ENCODE results near the gene CD99. TPM values are rescaled to one million over a fixed set of nuclear protein-coding genes. Genes with fewer than 3 reads are reported as not detected.

CD99 gene, protein sequence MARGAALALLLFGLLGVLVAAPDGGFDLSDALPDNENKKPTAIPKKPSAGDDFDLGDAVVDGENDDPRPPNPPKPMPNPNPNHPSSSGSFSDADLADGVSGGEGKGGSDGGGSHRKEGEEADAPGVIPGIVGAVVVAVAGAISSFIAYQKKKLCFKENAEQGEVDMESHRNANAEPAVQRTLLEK
- 338 and 344 TPM in 2 replicates for total RNA-seq

- intact Hi-C loops (cut with micrococcal nuclease): loop anchor here (1.0 to 10.0 kb wide), 9 partner anchors 36 to 1486 kb away; partner anchors contain the start of genes AKAP17A, DHRSX, PRKX and SLC25A6
Observed at GRCh38 chrX:2690856-2691542, at the start of gene CD99. TSS of gene CD99 (plus strand) at chrX:2691295. CDS start at chrX:2691361, 66 bp downstream.

- intact Hi-C loops (cut with micrococcal nuclease): no loop called here
Observed at GRCh38 chrX:2642146-2642545, 48.9 kb upstream of the CD99 start.

DNA sequence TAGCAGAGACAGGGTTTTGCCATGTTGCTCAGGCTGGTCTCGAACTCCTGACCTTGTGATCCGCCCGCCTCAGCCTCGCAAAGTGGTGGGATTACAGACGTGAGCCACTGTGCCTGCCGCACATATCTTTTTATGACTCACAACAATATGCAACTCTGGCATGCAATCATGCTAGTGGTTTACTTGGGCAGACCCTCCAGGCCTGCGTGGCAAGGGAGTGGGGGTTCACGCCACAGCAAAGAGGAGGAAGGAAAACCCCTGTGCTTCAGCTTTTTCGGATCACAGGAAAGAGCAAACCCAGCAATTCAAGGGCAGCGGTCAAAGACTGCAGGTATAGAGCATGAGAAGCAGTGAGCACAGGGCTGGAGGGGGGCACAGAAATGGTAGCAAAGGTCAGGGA lies 48.3 kb upstream of the CD99 start:
- intact Hi-C loops (cut with micrococcal nuclease): no loop called here

DNA sequence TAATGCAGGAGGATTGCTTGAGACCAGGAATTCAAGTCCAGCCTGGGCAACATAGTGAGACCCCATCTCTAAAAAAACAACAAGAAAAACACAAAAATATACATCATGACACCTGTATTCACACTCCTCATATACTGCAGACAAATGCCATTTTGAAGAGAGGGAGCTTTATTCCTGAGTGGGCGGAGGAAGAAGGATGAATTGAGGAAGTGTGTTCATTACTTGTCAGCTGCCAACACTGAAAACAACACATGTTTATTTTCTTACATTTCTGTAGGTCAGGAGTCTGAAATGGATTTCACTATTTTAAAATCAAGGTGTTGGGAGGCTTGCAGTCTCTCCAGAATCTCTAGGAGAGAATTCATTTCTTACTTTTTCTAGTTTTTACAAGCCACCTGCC lies 47.2 kb upstream of the CD99 start:
- intact Hi-C loops (cut with micrococcal nuclease): loop anchor here (1.0 kb wide), 2 partner anchors 168 to 175 kb away; no protein-coding TSS in a partner anchor

DNA sequence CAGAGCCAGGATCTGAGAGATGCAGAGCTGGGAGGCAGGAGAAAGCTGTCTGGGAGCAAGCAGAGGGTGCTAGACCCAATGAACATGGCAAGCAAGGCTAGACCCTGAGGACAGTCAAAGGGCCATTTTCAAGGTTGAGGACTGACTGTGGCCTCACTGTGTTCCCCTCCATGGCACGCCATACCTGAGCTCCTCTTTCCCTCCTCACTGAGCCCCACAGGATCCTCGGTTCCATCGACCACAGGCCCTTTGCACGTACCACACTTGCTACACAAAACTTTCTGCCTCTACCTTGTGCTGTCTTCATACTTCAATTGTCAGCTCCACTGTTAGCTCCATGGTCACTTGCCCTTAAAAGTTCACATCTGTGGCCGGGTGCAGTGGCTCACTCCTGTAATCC lies 45.5 kb upstream of the CD99 start:
- intact Hi-C loops (cut with micrococcal nuclease): no loop called here

GRCh38 chrX:2647627-2648026 lies 43.5 kb upstream of the CD99 start:
- intact Hi-C loops (cut with micrococcal nuclease): no loop called here

DNA sequence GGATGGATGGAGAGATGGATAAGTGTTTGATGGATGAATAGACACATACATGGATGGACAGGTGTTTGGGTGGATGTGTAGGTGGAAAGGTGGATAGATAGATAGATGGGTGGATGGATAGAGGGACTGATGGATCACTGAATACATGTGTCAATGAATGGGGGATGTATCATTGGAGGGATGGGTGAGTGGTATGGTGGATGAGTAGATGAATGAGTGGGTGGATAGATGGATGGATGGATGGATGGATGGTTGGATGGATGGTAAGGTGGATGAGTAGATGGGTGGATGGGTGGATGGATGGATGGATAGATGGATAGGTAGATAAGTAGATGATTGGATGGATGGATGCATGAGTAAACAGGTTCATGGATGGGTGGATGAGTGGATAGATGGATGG lies 41.1 kb upstream of the CD99 start:
- intact Hi-C loops (cut with micrococcal nuclease): no loop called here

DNA sequence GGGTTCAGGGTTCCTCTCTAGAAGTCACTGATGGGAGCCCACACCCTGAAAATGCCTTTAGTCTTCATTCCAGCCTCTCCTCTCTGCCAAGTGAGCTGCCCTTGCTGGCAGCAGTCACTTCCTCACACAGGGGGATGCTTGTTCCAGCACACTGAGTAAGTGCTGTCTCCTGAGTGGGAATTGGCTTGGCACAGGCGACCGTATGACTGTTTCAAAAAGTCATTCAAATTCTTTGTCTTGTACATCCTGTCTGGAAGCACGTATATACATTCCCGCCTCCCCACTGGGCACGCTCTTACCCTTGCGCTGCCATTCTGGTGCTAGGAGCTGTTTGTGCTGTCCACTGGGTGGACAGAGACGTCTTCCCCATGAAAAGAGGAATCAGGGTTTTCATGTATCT lies 40.2 kb upstream of the CD99 start:
- intact Hi-C loops (cut with micrococcal nuclease): no loop called here

DNA sequence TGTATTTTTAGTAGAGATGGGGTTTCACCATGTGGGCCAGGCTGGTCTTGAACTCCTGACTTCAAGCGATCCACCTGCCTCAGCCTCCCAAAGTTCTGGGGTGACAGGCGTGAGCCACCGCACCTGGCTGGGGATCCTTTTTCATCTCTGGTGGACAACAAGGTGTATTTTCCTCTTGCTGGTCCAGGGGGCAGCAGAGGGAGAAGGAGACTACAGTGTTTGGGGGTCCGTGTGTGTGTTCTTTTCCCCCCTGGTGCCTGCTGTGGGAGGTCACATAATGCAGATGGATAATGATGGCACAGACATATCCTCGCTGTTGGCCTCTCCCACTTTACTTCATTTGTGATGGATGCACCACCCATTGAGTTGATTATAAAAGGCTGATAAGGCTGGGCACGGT lies 39.0 kb upstream of the CD99 start:
- intact Hi-C loops (cut with micrococcal nuclease): no loop called here

- intact Hi-C loops (cut with micrococcal nuclease): no loop called here
Observed at GRCh38 chrX:2654436-2655340, 36.4 kb upstream of the CD99 start.

- intact Hi-C loops (cut with micrococcal nuclease): no loop called here
Observed at GRCh38 chrX:2656257-2656836, 34.7 kb upstream of the CD99 start.

DNA sequence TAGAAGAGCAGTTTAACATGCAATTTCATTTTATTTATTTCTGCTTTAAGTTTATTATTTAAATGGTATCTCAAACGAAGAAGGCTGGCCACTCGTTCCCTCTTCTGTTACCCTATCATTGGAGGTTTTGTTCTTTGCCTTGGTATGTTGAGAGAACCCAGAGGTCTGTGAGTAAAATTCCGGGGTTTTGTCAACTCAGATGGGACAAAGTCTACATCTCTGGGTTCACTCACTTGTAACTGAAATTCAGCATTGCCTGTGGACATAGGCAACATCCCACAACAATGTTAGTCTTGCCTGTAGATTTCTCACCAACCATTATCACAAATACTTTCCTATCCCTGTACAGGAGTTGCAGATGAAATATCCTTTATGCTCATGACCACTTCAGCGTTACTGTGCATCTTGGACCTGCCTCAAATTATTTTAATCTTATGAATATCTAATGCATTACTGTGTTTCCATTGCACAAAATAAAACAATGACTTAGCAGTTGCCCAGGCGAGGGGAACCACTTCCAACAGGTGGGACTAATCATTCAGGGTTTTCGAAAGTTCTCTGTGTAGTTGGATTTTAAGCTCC lies 33.5 kb upstream of the CD99 start:
- intact Hi-C loops (cut with micrococcal nuclease): no loop called here

GRCh38 chrX:2658585-2659292 lies 32.4 kb upstream of the CD99 start:
- intact Hi-C loops (cut with micrococcal nuclease): no loop called here

DNA sequence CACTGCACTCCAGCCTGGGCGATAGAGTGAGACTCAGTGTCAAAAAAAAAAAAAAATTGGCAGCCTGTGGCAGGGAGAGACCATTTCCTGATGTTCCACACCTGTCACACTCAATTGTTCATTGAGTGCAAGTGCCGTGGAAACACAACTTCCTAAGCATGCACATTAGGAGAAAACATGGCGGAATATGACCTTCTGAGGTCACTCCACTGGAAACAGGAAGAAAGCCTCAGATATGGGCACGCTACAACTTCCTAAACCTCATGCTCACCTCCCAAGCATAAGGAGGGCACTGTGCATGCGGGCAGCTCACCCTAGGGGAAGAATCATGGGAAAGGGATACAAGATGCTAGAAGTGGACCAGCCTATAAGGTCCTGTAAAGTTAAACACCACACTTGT lies 28.5 kb upstream of the CD99 start:
- intact Hi-C loops (cut with micrococcal nuclease): no loop called here

DNA sequence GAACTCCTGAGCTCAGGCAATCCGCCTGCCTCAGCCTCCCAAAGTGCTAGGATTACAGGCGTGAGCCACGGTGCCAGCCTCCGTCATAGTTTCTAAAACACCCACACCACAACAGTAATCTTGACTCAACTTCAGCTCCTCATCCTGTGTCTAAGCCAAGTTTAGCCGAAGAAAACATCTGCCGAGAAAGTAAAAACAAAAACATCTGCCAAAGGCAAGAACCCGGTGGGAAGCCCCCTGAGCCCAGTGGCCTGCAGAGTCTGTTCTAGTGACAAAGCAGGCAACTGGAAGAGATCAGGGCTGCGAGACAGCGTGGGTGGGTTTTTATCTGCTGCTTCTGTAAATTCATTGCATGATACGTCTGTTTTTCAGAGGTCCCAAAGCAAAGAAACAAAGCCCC lies 26.6 kb upstream of the CD99 start:
- intact Hi-C loops (cut with micrococcal nuclease): no loop called here

DNA sequence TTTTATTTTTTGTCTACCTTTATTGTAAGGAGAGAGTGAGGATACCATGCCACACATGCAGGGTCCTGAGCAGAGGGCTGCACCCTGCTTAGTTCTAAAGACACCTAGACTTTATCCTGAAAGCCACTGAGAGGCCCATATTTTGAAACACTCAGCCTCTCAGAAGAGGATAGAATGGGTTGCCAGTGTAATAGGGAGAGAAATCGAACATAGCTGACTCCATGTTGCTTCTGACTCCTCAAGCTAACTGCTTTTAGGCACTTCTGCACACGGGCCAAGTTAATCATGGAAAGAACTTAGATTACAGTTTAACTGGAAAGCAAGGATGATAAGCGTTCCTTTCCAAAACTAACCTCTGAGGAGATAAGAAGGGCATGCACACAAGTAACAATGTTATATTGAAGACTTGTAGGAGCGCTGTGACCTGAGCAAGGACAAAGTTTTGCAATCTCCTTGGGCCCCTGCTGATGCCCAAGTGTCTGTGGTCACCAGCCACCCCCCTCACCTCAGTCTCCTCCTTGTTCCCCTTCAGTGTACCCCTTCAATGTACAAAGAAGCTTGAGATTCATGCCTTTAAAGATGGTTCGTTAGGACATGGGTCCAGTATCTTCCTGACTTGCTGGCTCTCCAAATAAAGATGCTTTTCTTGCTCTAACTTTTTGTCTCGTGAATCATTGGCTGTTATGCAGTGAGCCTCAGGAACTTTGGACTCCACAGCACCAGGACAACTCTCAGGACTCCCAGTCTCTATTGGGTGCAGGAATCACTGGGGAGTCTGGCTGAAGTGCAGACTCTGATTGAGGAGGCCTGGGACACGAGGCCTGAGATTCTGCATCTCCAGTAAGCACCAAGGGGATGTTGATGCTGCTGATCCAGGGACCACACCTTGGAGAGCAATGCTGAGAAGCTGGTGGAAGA lies 25.4 kb upstream of the CD99 start:
- intact Hi-C loops (cut with micrococcal nuclease): no loop called here

DNA sequence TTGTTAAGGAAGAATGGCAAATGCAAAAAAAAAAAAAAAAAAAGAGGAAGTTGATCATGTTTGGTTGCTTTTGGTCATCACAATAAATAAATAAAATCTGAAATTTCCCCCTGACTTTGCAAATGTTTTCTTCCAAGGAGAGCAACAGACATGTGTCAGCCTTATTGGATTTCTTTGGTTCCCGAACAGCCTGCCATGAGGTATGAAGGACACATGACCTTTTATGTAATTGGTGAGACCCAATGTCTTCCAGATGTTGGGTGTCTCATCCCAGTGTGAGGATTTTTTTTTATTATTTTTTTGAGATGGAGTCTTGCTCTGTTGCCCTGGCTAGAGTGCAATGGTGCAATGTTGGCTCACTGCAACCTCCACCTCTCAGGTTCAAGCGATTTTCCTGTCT lies 24.6 kb upstream of the CD99 start:
- intact Hi-C loops (cut with micrococcal nuclease): no loop called here

DNA sequence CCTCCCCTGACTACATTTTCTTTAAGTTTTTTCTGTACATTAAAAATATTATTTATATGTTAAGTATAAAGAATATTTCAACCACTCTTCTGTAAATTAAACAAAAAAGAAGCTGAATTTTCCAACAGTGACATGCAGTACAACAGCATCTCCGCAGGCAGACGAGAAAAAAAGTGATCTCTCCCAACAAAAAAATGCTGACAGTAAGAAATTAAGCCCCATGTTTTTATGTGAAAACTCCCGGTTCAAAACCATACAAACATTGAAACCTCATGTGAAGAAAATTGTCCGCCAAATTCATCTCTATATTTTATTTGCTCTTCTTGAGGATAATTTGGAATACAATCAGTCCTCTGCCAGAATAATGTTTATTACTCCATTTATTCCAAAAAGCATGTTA lies 20.1 kb upstream of the CD99 start:
- intact Hi-C loops (cut with micrococcal nuclease): no loop called here

DNA sequence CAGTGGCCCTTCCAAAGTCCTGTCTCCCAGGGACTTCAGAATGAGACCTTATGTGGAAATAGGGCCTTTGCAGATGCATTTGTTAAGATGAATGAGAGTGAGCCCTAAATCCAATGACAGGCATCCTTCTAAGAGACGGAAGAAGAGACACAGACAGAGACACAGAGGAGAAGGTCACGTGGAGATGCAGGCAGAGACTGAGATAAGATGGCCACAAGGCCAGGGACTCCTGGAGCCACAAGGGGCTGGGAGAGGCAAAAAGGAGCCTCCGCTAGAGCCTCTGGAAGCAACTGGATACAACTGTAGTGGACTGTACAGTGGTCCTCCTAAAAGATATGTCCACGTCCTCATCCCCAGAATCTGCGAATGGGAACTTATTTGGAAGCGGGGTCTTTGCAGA lies 19.0 kb upstream of the CD99 start:
- intact Hi-C loops (cut with micrococcal nuclease): no loop called here

DNA sequence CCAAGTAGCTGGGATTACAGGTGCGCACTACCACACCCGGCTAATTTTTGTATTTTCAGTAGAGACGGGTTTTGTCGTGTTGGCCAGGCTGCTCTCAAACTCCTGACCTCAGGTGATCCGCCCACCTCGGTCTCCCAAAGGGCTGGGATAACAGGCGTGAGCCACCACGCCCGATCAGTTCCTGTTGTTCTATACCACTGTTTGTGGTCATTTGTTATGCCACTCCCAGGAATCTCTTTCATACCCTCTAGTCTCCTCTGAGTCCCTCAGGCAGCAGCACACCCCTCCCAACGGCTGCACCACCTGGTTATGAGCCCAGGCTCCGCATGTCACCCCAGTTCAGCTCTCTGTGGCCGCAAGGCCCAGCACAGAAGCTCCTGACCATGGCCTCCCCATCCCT lies 17.5 kb upstream of the CD99 start:
- intact Hi-C loops (cut with micrococcal nuclease): no loop called here

Data from T-helper 1 cell treated with Interleukin-12 subunit alpha and Interleukin-12 subunit beta and Interleukin-4 antibody, amounts not matched to agents 30 ng/mL and 1 ng/mL, for 36 hours (primary cell).